ENCODE measurements around the gene NF2. TPM values are rescaled to one million over a fixed set of nuclear protein-coding genes. Genes with fewer than 3 reads are reported as not detected.

NF2 gene
- total and polyA plus RNA-seq, 2 of the 8 experiments (the other 6 are each of a cell fraction or from before 2014, with no cell fraction given): 17.6 to 53.6 TPM

GRCh38 chr22:29737251-29738117, 134.1 kb downstream of the NF2 start (continued):
- TF ChIP-seq CTBP2 (IDR thresholded peaks at IDR 0.05; ENCODE audit: borderline replicate concordance, insufficient read depth, insufficient read length, low read length) (no peak), GABPA (IDR thresholded peaks at IDR 0.05; ENCODE audit: borderline replicate concordance, insufficient read depth, low read length) (no peak), TAF7 (optimal IDR thresholded peaks at IDR 0.05; ENCODE audit: borderline replicate concordance, low read depth, low read length) (no peak), JUND (IDR thresholded peaks at IDR 0.05; ENCODE audit: low read length) (no peak)
